Measurements from ENCODE around the gene AP2A2. TPM values are rescaled to one million over a fixed set of nuclear protein-coding genes. Genes with fewer than 3 reads are reported as not detected.
"Not testable (repeated sequence)": the region's sequence is repeated elsewhere in the genome, so short reads cannot be mapped to it uniquely, and the experiment has no call there.

The AP2A2 gene
- total RNA-seq, 1 experiment from 2014 or later = 92.9 TPM

GRCh38 chr11:1014276-1014675 is 88.6 kb downstream of the AP2A2 start:
- peaks cover 27% of the 10 kb centered on the region for H3K36me3 Mint-ChIP-seq (ENCODE audit: insufficient read depth, unreplicated experiment)
- H3K4me1 Mint-ChIP-seq (ENCODE audit: low read depth, unreplicated experiment) = no peaks in the 10 kb centered on the region
- intact Hi-C loops (cut with micrococcal nuclease; ENCODE audit: unreplicated experiment) = no loop called here
- H3K9me3 Mint-ChIP-seq (ENCODE audit: low read depth, unreplicated experiment) = peaks cover 21% of the 10 kb centered on the region
- no TSS peak for BruUV-seq (replicated peaks)
- CTCF ChIA-PET = no interaction called here
- no peak overlapping the region for H3K27ac Mint-ChIP-seq (ENCODE audit: unreplicated experiment)
- DNase-seq = no peak
- no peak overlapping the region for H3K4me3 Mint-ChIP-seq (ENCODE audit: low read depth, unreplicated experiment)
- H3K27me3 Mint-ChIP-seq (ENCODE audit: unreplicated experiment) = no peaks in the 10 kb centered on the region
- no peak for TF ChIP-seq CTCF (IDR thresholded peaks at IDR 0.05; ENCODE audit: unreplicated experiment)

- no peak overlapping the region for H3K4me3 Mint-ChIP-seq (ENCODE audit: low read depth, unreplicated experiment)
- DNase-seq = no peak
- H3K9me3 Mint-ChIP-seq (ENCODE audit: low read depth, unreplicated experiment) = peaks cover 21% of the 10 kb centered on the region
- H3K4me1 Mint-ChIP-seq (ENCODE audit: low read depth, unreplicated experiment) = no peaks in the 10 kb centered on the region
- no peak for TF ChIP-seq CTCF (IDR thresholded peaks at IDR 0.05; ENCODE audit: unreplicated experiment)
- H3K27ac Mint-ChIP-seq (ENCODE audit: unreplicated experiment) = no peak overlapping the region
- intact Hi-C loops (cut with micrococcal nuclease; ENCODE audit: unreplicated experiment) = no loop called here
- no TSS peak for BruUV-seq (replicated peaks)
- CTCF ChIA-PET = no interaction called here
- H3K27me3 Mint-ChIP-seq (ENCODE audit: unreplicated experiment) = no peaks in the 10 kb centered on the region
- H3K36me3 Mint-ChIP-seq (ENCODE audit: insufficient read depth, unreplicated experiment) = peaks cover 26% of the 10 kb centered on the region
These were observed 89.4 kb downstream of the AP2A2 start for GRCh38 chr11:1015064-1015463.

GRCh38 chr11:1015826-1016545 is 90.3 kb downstream of the AP2A2 start:
- no peak for TF ChIP-seq CTCF (IDR thresholded peaks at IDR 0.05; ENCODE audit: unreplicated experiment)
- intact Hi-C loops (cut with micrococcal nuclease; ENCODE audit: unreplicated experiment) = no loop called here
- CTCF ChIA-PET = no interaction called here

GRCh38 chr11:1016610-1017126 is 91.0 kb downstream of the AP2A2 start:
- DNase-seq; H3K4me1 Mint-ChIP-seq (ENCODE audit: low read depth, unreplicated experiment); H3K4me3 Mint-ChIP-seq (ENCODE audit: low read depth, unreplicated experiment); BruUV-seq (replicated peaks); intact Hi-C loops (cut with micrococcal nuclease; ENCODE audit: unreplicated experiment); H3K27me3 Mint-ChIP-seq (ENCODE audit: unreplicated experiment): not testable (repeated sequence)
- CTCF ChIA-PET = interaction anchor here (0.6 kb wide), 1 partner anchor 206 kb away, joined by 3 read pairs; no protein-coding TSS in a partner anchor
- Mint-ChIP-seq H3K27ac (ENCODE audit: unreplicated experiment) (peak overlapping the region; percentile 0), H3K9me3 (ENCODE audit: low read depth, unreplicated experiment) (peaks cover 21% of the 10 kb centered on the region), H3K36me3 (ENCODE audit: insufficient read depth, unreplicated experiment) (peaks cover 18% of the 10 kb centered on the region)

More at GRCh38 chr11:1015826-1016545, 90.3 kb downstream of the AP2A2 start:
- H3K36me3 Mint-ChIP-seq (ENCODE audit: insufficient read depth, unreplicated experiment) = peaks cover 18% of the 10 kb centered on the region
- peaks cover 21% of the 10 kb centered on the region for H3K9me3 Mint-ChIP-seq (ENCODE audit: low read depth, unreplicated experiment)
- H3K27ac Mint-ChIP-seq (ENCODE audit: unreplicated experiment) = peak overlapping the region; percentile 0
- no peak for DNase-seq
- no TSS peak for BruUV-seq (replicated peaks)
- no peak overlapping the region for H3K4me3 Mint-ChIP-seq (ENCODE audit: low read depth, unreplicated experiment)
- H3K27me3 Mint-ChIP-seq (ENCODE audit: unreplicated experiment) = no peaks in the 10 kb centered on the region
- H3K4me1 Mint-ChIP-seq (ENCODE audit: low read depth, unreplicated experiment) = no peaks in the 10 kb centered on the region
